8988T (cell line): ENCODE measurements around the gene GCSH.

Experiments
- DNase-seq: peaks from one replicate; pipeline ENCODE4 v3.0.0; 2011

The GCSH gene

GRCh38 chr16:81099958-81100357 lies 3.8 kb upstream of the GCSH start:
- no peak for DNase-seq

DNA sequence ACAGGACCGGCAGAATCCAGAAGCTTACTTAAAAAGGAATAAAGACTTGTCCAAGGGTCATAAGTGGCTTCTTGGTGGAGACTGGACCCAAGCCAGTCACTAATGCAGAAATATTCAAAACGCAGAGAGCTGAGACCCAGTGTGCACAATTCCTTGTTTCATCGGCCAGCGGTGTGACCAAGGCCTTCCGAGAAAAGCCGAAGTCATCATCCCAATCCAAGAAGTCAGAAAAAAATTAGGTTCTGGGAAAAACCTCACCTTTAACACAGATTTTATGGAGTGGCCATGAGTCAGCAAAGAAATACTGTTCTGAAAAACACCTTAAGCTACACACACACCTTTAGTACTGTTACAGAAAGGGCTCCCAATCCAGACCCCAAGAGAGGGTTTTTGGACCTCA lies 1.0 kb upstream of the GCSH start:
- no peak for DNase-seq

- no peak for DNase-seq
Observed at GRCh38 chr16:81096715-81097208, 567 bp upstream of the GCSH start.

DNA sequence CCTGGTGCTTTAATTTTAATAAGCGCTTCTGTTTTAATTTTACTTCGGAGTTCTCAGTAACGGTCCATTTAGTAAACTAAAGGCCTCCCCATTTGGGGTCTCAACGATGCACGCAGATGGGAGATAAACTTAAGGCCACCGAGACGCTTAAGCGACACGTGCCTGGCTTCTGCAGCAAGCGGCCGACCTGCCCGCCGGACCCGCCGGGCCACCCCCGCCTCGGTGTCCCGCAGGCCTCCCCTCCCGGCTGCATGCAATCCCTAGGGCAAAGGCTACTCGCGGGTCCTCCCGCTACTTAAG lies 592 bp downstream of the GCSH start:
- no peak for DNase-seq

- DNase-seq, result no peak
Observed at GRCh38 chr16:81094771-81095251, 1.4 kb downstream of the GCSH start.

GRCh38 chr16:81088836-81089235 lies 7.4 kb downstream of the GCSH start:
- no peak for DNase-seq

GRCh38 chr16:81081014-81081413 lies 15.2 kb downstream of the GCSH start:
- DNase-seq, result no peak

GRCh38 chr16:81080233-81080632 lies 16.0 kb downstream of the GCSH start:
- no peak for DNase-seq

DNA sequence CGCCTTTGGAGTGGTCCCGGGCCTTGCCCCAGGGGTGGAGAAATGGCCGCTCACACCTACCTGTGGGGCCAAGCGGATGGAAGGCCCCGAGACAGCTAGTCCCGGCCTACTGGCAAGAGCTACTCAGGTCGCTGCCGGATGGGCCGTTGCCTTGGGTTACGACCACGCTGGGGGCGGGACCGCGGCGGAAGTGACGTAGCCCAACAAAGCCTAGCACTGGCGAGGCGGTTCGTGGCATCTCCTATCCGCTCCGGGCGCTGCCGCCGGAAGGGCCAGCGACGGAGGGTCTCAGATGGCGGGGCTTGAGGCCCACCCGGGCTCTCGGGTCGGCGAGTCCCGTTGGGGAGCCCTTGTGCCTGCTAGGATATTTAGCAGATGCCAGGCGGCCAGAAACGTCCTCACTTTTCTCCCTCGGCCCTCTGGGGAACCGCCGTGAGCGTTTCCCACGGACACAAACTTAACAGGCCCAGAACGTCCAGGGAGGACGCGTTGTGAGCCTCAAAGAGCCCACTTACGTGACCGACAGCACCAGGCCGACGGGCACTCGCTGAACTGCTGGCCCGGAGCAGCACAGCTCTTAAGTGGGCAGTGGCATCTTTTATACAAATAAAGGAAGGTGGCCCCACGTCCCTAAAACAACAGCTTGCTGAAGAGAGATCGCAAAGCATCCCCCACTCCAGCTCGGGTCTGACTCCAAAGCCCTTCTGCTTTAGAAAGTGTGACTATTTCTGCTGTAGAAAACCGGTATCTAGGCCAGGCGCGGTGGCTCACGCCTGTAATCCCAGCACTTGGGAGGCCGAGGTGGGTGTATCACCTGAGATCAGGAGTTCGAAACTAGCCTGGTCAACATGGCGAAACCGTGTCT lies 18.9 kb downstream of the GCSH start, which contains the start of gene C16orf46:
TSS of gene C16orf46 (minus strand) at position 163 of the 865 bp plus-strand sequence. CDS start 13,283 bp downstream, outside the sequence.
- peak; percentile 93 for DNase-seq

GRCh38 chr16:81076566-81077075 lies 19.6 kb downstream of the GCSH start:
- peak; percentile 53 for DNase-seq

- DNase-seq, result no peak
Observed at GRCh38 chr16:81073560-81074330, 22.4 kb downstream of the GCSH start.

DNA sequence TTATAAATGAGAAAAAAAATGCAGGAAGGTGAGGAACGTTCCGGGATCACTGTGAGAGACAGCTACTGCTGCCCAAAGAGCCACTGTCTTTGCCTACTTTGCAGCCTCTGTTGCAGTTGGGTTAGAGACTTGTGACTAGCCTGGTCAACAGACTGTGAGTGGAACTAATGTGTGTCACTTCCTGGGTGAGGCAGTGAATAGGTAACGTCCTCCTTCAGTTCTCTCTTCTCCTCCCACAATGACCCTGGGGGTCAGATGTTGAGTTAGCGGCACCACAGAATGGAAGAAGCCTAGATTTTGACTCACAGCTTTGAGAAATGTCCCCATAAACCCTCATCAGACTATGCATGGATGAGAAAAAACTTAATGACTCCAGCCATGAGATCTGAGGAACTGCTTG lies 24.4 kb downstream of the GCSH start:
- no peak for DNase-seq

GRCh38 chr16:81070979-81071378 lies 25.2 kb downstream of the GCSH start:
- DNase-seq, result no peak

GRCh38 chr16:81069063-81069462 lies 27.1 kb downstream of the GCSH start:
- no peak for DNase-seq

GRCh38 chr16:81067166-81067565 lies 29.0 kb downstream of the GCSH start:
- DNase-seq, result no peak

GRCh38 chr16:81066681-81067080 lies 29.5 kb downstream of the GCSH start:
- no peak for DNase-seq

DNA sequence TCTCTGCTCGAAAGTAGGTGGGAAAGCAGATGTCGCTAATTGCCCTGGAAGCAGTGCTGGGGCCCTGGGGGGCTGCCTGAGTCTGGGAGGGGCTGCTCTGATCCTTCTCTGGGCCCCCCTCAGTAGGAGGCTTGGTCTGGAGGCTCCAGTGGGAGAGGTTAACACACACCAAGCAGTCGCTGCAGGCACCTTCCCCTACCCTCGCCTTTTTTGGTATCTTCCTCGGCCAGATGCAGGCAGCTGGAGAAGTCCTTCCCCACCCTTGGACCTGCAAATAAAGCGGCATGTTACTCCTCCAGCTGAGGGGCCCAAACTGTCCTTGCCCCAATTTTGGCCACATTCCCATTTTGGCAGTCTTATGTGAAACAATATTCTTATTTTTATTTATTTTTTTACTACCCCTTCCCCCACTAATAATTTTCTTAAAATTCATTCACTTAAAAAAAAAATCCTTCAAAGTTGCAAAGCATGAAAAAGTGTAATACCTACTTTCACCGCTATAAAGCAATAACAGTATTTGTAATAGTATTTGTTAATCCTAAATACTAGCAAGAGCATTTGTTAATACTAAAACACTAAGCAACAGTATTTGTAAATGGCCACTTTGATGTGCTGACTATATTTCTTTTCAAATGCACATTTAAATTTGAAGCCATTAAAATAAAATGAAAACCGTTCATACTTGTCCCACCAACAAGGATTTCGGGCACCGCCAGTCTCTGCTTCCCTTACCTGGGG lies 34.2 kb downstream of the GCSH start:
- no peak for DNase-seq

GRCh38 chr16:81061307-81061640 lies 34.9 kb downstream of the GCSH start:
- no peak for DNase-seq

GRCh38 chr16:81060576-81061306 lies 35.5 kb downstream of the GCSH start:
- no peak for DNase-seq

- DNase-seq, result no peak
Observed at GRCh38 chr16:81053761-81054160, 42.4 kb downstream of the GCSH start.

GRCh38 chr16:81042821-81043220 lies 53.4 kb downstream of the GCSH start:
- no peak for DNase-seq

- no peak for DNase-seq
Observed at GRCh38 chr16:81041696-81042095, 54.5 kb downstream of the GCSH start.
